Measurements from ENCODE around the gene DYNLT5.
"Not testable (repeated sequence)": the region's sequence is repeated elsewhere in the genome, so short reads cannot be mapped to it uniquely, and the experiment has no call there.

Gene DYNLT5

GRCh38 chr1:66791621-66792610 is 39.7 kb downstream of the DYNLT5 start:
- DNase-seq: no peak

GRCh38 chr1:66795839-66796238 is 43.6 kb downstream of the DYNLT5 start:
- not testable (repeated sequence) for DNase-seq

GRCh38 chr1:66809245-66809644 is 57.0 kb downstream of the DYNLT5 start:
- DNase-seq: no peak

GRCh38 chr1:66809736-66810326 is 57.6 kb downstream of the DYNLT5 start:
- DNase-seq: no peak

GRCh38 chr1:66824771-66825170 is 72.5 kb downstream of the DYNLT5 start:
- no peak for DNase-seq
